Measurements from ENCODE around the gene DMRT1.
"Not testable (repeated sequence)": the region's sequence is repeated elsewhere in the genome, so short reads cannot be mapped to it uniquely, and the experiment has no call there.

DMRT1 gene

GRCh38 chr9:972501-973294, 131.2 kb downstream of the DMRT1 start:
- no peak for DNase-seq

DNA sequence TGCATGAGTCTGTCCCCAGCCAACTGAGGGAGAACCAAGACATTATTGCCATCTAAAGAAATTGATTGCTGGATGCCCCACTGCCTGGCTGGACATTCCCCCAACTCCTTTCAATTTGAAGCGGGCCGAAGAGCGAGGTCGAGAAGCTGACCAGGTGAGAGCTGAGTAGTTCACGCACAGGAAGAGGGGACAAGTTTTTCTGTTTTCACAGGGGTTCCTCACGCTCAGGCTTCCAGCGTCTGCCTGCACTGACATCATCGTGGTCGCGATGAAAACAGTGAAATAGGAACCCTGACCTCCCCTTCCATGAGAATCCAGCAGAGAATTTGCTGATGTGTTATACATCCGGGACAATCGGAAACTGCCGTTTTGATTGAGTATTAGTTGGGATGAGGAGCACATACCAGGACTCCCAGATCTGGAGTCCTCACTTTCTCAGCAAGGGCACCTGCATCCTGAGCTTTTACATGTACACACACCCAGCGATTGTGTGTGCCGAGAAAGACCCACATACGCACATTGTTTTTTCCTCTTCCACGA, 131.9 kb downstream of the DMRT1 start:
- DNase-seq, result no peak

GRCh38 chr9:974031-974995, 132.8 kb downstream of the DMRT1 start:
- no peak for DNase-seq

GRCh38 chr9:974996-975739, 133.7 kb downstream of the DMRT1 start:
- no peak for DNase-seq

GRCh38 chr9:975740-976257, 134.3 kb downstream of the DMRT1 start:
- DNase-seq, result no peak

GRCh38 chr9:976258-976942, 134.9 kb downstream of the DMRT1 start, which contains the start of gene DMRT3:
Gene DMRT3, plus strand, starts transcription at chr9:976655. Its CDS starts 347 bp downstream, at chr9:977002.
- DNase-seq, result peak; percentile 38

DNA sequence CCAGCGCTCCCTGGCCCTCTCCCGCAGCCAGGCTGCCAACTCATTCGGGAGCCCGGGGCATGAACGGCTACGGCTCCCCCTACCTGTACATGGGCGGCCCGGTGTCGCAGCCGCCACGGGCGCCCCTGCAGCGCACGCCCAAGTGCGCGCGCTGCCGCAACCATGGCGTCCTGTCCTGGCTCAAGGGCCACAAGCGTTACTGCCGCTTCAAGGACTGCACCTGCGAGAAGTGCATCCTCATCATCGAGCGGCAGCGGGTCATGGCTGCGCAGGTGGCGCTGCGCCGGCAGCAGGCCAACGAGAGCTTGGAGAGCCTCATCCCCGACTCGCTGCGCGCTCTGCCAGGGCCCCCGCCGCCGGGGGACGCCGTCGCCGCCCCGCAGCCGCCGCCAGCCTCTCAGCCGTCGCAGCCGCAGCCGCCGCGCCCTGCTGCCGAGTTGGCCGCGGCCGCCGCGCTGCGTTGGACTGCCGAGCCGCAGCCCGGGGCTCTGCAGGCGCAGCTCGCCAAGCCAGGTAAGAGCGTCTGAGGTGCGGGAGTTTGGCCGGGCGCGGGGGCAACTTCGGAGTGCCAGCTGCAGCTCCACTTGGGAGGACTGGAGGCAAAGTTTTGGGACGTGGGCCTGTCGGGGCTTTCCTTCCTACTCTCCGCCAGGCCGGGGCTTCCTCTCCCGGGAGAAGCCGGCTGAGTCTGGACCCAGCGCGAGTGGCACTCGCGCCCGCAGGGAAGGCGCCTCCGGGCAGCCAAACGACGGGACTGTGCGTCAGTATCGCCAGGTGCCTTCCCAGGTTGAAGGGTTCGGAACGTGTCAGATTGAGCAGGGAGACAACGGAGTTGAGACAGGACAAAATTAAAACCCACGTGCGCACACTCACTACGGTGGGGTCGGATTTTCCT, 135.7 kb downstream of the DMRT1 start:
- no peak for DNase-seq

GRCh38 chr9:977838-978830, 136.6 kb downstream of the DMRT1 start:
- no peak for DNase-seq

DNA sequence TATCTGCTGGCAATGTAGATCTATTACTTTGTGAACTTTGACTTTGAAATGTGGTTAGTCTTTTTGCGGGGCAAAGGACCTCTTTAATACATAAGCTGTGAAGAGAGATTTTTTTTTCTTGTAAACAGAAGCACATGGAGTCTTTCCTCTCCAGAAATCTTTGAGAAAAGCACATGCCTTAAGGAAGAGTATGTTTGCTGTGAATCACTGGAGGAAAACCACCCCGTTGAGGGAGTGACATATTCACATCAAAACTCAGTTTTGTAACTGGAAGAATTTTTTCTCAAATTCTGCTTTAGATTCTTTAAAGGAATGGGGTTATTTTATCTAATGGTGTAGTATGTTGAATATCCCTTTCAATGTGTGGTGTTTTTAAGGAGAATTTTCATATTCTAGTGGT, 138.5 kb downstream of the DMRT1 start:
- no peak for DNase-seq

- no peak for DNase-seq
These were observed 139.1 kb downstream of the DMRT1 start for GRCh38 chr9:980640-981039.

GRCh38 chr9:981491-981898, 140.0 kb downstream of the DMRT1 start:
- no peak for DNase-seq

DNA sequence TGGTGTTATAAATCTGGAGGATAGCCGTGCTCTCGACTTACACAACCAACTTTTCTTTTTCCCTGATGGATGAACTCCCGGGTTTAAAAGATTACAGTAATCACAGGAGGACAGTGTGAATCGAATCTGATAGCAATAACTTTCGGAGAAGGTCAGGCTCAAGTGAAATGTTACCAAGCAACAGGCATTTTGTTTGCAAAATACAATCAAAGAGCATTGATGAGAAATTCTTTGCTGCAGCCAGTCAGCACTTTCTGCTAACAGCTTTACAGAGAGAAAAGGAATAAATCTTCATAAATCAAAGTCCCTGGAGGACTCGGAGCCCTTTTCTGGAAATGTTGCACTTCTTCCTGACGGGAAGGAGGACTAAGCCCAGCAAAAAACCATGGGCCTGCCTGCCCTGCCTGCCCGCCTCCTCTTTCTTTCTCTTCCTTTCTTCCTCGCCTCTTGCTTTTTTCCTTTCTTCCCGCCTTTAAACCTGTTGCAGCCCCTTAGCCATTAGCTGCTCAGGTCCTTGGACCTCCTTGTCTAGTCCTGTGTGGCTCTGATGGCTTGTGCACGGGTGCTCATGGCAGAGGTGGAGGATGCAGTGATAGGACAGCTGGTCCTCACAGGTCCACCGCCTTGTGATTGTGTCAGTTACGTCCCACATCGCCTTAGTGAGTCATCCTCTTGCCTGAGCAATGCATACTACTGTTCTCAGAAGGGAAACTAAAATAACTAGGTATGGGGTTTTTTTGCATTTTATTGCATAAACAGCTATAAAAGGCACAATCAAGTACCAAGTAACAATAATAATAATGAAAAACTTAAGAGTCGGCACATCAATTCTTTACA, 141.1 kb downstream of the DMRT1 start:
- no peak for DNase-seq

GRCh38 chr9:994005-994404, 152.5 kb downstream of the DMRT1 start:
- DNase-seq, result no peak

DNA sequence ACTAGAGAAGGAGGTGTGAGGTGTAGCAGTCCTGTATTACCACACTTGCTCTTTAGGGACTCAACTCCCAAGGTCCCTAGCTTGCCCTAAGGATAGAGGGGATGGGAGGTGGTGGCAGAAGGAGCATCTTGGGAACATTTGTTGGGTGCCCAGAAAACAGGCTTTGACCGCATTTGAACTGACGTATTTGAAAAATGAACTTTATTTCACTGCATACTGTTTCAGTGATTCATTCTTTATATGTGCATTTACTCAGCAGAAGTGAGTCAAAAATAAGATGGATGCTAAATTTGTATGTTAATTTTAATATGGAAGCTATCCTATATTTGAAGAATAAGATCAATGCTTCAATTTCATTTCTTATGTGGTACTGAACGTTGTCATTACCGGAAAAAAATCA, 153.7 kb downstream of the DMRT1 start:
- DNase-seq, result no peak

GRCh38 chr9:995781-996180, 154.3 kb downstream of the DMRT1 start:
- no peak for DNase-seq

DNA sequence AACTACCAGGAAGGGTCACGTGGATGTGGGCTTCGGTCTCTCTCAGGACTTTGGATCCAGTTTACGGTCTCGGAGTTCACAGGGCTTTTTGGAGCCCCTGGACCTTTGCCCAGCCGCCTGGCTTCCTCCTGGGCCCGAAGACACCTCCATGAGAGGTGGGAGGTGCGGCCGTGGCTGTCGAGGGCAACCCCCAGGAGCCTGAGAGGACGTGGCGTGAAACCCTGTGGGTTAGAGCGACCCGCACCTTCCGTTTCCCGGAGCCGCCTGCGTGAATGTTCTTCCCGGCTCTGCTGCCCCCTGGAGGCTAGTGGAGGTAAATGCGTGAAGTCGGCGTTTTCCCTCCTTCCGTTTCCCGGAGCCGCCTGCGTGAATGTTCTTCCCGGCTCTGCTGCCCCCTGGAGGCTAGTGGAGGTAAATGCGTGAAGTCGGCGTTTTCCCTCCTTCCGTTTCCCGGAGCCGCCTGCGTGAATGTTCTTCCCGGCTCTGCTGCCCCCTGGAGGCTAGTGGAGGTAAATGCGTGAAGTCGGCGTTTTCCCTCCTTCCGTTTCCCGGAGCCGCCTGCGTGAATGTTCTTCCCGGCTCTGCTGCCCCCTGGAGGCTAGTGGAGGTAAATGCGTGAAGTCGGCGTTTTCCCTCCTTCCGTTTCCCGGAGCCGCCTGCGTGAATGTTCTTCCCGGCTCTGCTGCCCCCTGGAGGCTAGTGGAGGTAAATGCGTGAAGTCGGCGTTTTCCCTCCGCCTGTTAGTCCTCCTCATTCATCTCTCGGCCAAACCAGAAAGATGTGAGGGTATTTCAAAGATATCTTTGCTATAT, 157.0 kb downstream of the DMRT1 start:
- DNase-seq, result not testable (repeated sequence)

DNA sequence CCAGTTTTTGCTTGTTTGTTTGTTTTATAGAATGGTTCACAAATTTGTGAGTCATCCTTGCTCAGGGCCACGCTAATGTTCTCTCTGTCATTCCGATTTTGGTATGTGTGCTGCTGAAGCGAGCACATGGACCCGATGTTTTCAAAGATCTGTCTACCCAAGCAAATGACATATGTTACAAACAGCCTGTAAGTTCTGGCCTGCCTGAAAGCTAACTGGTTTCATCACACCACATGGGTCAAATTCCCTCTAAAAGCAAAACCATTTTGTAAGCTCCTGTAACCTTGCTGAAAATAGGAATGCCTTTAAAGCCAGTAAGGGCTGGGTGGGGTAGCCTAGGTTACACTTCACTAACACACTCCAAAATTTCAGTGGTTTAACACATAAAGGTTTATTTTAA, 160.3 kb downstream of the DMRT1 start:
- DNase-seq, result no peak

DNA sequence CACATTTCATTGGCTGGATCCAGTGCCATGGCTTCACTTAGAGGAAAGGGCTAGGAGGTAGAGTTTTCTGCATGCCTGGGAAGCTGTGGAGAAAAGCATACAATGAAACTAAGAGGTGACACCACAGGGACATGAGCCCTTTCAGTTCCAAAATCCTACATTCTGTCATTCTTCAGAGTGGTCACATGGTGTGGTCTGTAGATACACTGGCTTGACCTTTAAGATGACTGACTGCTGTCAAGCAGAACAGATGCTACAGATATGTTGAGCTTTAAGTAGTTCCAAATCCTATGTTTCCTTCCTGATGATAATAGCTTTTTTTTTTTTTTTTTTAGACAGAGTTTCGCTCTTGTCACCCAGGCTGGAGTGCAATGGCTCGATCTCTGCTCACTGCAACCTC, 161.2 kb downstream of the DMRT1 start:
- no peak for DNase-seq
